HG03457 (cell line): ENCODE data around the gene HSPA12B.
"Not testable (repeated sequence)": the region's sequence is repeated elsewhere in the genome, so short reads cannot be mapped to it uniquely, and the experiment has no call there.

Experiments
- ATAC-seq: cut with Tn5 transposase; IDR thresholded peaks from one replicate; pipeline ENCODE4 v1.9.1; 2021; ENCODE audit warnings: moderate number of reproducible peaks; ENCODE audit not compliant: unreplicated experiment

Gene HSPA12B

DNA sequence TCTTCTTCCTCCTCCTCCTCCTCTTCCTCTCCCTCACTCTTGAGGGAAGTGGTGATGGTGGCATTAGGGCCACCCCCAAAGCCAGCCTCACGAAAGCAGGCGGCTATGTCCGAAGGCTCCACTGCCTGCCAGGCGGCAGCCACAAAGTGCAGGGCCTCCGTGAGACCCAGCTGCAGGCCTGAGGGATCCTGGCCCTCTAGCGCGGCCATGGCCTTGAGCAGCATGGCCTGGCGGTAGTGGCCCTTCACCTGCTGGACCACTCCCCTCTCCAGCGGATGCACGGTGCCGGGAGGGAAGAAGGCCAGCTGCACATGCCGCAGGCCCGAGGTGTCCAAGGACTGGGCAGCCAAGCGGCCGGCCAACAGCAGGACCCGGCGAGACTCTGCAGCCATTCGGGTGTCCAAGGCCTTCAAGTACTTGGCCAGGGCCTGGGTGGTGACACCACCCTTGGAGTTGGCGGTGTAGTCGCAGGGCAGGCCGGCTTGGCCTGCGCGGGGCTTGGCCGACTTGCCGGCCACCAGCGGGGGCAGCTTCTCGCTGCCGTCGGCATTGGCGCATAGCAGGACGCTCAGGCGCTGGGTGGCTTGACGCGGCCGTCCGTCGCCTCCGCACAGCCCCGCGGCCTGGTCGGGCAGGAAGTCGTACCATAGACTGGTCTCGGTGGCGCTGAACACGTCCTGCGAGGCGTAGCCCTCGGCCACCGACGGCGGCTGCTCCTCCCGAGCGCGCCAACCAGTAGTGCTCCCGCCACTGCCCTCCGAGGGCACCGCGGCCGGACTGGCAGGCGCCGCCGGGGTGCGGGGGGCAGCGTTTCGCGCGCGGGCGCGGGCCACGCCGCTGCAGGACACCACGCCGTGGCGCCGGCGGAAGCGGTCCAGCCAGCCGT is 53.0 kb downstream of the HSPA12B start:
- no peak for ATAC-seq

DNA sequence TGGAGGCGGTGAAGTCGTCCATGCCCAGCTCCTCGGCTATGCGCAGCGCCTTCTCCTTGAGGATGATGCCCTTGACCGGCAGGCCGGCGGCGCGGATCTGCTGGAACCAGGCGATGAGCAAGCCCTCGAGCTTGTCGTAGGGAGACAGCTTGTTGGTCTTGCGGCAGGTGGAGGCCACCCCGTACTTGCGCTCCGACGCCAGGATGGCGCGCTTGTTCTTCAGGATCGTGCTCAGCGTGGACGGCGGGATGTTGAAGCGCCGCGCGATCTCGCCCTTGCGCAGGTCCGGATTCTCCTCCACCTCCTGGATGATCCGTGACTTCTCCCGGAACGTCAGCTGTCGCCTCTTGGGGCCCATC is 53.6 kb downstream of the HSPA12B start:
- no peak for ATAC-seq

DNA sequence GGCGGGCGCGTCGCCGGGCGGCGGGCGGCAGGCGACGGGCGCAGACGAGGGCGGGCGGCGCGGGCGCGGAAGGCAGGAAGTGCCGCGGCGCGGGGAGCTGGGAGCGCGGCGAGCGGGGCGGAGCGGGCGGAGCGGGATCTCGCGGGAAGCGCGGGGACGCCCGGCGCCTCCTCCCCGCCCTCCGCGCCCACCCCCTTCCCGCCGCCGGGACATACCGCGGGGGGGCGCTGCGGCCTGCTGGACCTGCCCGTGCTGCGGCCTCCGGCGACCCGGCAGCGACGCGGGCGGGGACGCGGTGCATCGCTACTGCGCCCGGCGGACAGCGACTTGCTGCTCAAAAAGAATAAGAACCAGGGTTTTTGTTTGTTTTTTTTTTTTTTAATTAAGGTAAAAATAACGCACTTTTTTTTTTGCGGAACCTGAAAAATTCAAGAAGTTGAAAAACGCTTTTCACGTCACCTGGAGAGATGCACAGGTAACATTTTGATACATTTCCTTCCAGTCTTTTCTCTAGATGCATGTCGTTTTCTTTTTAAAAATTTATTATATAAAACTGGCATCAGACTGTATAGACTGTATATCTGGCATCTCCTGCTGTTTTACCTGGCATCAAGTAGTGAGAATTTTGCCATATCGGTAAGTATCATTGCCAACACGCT is 54.3 kb downstream of the HSPA12B start, which contains the start of gene CENPB:
Gene CENPB (minus strand): TSS at position 76 of the 659 bp plus-strand sequence. CDS start 257 bp downstream, outside the sequence.
- peak; percentile 76 for ATAC-seq

DNA sequence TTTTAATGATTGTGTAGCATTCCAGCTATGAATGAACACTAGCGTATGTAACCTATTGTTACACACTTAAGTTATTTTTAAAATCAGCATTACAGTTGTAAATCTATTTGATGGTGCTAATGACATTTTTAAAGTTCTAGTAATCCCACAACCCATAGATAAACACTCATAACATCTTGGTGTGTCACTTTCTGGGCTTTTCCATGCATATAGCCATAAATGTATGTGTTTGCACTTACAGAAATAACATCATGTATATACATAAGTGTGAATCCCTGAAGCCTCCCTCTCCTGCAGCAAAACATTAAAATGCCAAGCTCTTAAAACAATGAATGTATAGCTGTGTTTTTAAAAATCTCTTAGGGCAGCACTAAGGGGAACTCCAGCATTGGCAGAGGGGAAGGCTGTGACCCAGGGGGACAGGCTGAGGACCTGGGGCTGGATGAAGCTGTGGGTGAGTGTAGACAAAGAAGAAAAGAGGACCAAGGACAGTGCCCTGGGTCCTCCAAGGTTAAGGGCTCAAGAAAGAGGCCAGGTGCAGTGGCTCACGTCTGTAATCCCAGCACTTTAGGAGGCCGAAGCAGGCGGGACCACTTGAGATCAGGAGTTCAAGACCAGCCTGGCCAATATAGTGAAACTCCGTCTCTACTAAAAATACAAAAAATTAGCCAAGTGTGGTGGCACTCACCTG is 55.0 kb downstream of the HSPA12B start:
- ATAC-seq, result no peak

DNA sequence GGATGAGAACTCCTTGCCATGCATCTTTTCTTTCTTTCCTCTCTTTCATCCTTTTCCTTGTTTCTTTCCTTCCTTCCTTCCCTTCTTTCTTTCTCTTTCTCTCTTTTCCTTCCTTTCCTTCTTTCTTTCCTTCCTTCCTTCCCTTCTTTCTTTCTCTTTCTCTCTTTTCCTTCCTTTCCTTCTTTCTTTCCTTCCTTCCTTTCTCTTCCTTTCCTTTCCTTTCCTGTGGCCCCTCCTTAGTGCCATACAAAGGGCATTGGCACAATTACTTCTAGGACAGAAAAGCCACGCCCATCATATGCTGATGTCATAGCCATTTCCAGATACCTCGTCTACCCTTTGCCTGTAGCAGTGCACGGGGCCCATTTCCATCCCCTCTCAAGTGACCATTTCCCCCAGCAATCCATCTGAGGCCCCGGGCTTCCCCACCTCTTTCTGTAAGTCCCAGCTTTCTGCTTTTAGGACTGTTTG is 56.2 kb downstream of the HSPA12B start:
- ATAC-seq, result no peak

DNA sequence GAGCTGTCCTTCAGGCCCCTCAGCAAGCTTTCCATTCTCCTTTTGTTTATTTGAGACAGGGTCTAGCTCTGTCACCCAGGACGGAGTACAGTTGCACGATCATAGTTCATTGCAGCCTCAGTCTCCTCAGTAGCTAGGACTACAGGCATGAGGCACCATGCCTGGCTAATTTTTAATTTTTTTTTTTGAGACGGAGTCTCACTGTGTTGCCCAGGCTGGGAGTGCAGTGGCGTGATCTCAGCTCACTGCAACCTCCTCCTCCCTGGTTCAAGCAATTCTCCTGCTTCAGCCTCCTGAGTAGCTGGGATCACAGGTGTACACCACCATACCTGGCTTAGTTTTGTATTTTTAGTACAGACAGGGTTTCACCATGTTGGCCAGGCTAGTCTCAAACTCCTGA is 56.7 kb downstream of the HSPA12B start:
- not testable (repeated sequence) for ATAC-seq

DNA sequence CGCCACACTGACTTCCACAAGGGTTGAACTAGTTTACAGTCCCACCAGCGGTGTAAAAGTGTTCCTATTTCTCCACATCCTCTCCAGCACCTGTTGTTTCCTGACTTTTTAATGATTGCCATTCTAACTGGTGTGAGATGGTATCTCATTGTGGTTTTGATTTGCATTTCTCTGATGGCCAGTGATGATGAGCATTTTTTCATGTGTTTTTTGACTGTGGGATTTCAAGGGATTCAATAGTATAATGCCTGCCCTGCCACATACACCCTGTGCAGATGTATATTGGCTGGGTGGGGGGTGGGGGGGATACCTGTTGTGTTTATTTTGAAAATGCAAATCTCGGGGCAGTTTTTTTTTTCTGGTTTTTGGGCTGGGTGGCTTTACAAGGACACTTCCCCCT is 61.7 kb downstream of the HSPA12B start:
- not testable (repeated sequence) for ATAC-seq

DNA sequence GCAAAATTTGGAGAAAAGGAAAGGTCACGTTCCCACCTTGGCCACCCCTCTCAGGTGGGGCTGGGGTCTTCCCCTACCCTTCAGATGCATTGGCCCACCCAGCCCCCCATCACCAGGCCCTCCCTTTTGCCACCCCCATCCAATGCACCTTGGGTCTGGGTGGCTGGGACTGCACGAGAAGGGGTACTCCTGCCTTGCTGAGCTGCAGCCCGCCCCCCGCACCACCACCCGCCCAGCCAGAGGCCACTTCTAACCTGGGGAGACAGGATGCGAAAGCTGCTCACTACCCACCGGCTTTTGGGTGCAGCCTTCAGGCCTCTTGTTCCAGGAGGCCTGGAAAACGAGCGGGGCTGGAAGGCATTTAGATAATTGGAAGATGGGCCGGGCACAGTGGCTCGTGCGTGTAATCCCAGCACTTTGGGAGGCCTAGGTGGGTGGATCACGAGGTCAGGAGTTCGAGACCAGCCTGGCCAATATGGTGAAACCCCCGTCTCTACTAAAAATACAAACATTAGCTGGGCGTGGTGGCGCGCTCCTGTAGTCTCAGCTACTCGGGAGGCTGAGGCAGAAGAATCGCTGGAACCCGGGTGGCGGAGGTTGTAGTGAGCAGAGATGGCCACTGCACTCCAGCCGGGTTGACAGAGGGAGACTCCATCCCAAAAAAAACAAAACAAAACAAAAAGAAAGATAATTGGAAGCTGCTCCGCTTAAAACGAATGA is 62.4 kb downstream of the HSPA12B start:
- ATAC-seq, result no peak

DNA sequence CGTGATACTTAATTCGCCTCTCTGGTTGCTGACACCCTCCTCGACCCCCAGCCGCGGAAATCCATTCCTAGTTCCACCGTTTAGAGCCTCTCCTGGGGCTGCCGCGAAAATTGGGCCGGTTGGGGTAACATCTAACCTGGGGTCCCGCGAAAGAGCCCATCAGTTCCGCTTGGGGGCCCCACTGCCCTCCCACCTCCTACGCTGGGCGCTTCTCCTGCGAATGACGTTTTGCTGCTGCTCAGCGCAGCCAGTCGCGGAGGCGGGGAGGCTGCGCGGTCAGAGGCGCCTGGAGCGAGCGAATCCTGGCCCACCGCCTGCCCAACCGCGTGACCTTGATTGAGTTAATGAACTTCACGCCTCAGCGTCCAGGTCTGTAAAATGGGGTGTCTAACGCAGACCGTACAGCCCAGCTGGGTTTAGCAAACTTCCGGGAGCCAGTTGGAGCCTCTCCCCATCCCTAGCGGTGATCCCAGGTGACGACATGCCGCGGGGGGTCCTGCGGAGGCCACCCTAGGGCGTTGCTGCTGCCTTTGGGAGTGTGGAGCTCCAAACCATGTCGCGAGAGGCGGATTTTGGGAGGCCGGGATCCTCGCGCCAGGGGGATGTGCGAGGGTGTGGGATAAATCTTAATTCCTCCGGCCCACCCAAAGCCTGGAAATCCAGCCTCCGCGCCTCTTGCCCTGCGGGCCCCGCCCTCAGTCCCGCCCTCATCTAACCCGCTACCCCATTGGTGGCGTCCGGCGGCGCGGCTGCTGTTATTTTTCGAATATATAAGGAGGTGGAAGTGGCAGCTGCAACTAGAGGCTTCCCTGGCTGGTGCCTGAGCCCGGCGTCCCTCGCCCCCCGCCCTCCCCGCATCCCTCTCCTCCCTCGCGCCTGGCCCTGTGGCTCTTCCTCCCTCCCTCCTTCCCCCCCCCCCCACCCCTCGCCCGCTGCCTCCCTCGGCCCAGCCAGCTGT is 63.3 kb downstream of the HSPA12B start, which contains the start of gene CDC25B:
Gene CDC25B (plus strand): TSS at position 800 of the 958 bp plus-strand sequence. CDS start 222 bp downstream, outside the sequence.
- ATAC-seq, result peak; percentile 52

DNA sequence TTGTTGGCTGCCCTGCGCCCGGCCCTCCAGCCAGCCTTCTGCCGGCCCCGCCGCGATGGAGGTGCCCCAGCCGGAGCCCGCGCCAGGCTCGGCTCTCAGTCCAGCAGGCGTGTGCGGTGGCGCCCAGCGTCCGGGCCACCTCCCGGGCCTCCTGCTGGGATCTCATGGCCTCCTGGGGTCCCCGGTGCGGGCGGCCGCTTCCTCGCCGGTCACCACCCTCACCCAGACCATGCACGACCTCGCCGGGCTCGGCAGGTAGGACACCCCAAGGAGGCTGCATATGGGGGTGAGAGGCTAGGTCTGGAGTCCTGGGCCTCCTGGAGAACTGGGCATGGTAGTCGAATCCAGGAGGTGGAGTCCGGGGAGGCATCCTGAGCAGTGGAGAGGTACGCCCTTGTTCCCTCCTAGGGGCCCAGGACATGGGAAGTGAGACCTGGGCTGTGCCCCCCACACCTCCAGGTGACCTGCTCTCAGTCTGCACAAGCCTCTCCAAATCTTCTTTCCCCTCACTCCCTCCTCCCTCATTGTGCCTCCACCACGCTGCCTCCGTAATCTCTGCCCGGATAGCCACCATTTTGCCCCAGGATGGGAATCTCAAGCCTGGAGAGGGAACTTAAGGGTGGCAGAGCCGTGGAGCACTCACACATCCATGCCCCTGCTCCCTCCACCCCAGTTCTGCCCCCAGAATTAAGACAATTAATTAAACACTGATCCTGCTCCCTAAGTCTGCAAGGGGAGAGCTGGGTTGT is 64.2 kb downstream of the HSPA12B start:
- no peak for ATAC-seq

DNA sequence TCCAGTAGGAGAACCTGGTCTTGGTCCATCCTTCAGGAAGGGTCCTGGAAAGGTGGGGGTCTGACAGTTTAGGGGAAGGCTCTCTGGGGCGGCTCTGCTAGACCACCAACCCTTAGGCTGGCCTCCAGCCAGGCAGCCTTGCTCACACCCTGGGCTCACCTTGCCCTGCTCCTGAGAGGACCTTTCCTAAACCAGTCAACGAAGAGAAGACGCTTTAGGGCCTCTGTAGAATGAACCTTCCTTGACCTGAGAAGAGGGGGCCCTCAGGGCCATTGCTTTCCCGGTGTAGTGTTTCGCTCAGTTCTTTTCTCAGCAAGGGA is 64.7 kb downstream of the HSPA12B start:
- ATAC-seq, result no peak

DNA sequence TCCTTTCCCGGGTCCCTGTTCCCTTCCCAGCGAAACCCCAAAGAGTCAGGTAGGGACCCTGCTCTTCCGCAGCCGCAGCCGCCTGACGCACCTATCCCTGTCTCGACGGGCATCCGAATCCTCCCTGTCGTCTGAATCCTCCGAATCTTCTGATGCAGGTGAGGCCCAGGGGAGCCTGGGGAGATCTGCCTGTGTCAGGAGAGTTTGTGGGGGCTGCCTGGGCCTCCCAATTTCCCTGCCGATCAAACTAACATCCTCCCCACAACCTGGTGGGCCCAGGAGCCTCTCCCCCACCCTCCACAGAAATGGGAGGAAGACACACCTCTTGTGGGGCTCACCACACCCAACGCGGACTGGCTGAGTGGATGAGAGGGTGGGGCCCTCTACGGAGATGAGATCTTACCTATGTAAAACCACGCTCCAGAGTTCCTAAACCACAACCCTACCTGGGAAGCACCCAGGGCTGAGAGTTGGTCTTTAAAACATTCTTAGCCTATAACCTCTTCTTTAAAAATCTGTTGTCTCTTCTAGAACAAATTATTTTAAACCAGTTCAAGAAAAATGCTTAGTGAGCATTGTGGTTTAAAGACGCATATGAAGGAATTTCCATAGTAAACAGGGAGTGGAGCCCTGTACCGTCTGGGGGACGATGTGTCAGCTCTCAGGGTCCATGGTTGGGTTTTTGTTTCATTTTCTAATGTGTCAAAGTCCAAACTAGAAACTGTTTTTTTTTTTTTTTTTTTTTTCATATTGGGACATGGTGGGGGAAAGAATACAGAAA is 65.3 kb downstream of the HSPA12B start:
- no peak for ATAC-seq

DNA sequence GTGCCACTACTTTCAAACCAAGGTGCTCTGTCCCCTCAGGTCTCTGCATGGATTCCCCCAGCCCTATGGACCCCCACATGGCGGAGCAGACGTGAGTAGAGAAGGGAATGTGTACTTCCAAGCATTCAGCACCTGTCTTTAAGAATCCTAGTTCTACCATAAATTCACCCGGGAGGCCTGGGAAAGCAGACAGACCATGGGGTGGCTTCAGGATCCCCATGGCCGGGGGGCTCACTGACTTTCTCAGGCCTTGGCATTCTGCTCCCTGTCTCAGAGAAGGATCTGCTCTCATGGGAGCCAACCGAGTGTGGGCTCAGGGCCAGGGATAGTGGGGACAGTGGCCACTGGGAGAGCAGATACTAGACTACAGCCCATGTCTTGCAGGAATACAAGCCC is 65.9 kb downstream of the HSPA12B start:
- ATAC-seq, result no peak

DNA sequence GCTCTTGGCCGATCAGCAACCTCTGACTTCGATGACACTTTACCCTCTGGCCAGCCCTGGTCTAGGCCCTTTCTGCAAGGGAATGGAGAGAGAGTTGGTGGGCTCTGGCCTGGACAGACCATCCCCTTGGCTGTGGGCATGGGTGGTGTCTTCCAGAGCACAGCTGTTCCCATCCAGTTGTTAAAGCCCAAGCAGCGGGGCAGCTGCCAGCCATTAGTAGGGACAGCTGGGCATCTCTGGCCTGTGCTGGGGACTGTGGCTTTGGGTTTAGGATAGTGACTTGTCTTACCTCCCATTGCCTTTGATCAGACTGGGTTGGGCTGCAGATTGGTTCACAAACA is 66.4 kb downstream of the HSPA12B start:
- ATAC-seq, result no peak

DNA sequence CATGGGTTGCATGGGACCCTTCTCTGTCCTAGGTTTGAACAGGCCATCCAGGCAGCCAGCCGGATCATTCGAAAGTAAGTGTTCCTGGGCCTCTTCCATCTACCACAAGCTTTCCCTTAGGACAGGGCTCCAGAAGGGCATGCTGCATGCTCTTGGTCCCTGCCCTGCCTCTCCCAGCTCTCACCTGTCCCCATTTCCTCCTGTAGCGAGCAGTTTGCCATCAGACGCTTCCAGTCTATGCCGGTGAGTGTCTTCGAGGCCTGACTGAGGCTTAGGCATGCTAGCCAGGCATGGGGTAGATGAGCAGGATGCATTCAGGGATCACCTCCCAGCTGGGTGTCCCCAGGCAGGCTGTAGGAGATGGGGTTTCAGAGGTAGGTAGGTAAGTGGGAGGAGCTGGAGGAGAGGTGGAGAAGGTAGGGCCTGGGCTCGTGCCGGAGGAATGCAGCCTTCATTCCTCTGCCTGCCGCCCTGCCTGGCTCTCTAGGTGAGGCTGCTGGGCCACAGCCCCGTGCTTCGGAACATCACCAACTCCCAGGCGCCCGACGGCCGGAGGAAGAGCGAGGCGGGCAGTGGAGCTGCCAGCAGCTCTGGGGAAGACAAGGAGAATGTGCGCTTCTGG is 67.9 kb downstream of the HSPA12B start:
- ATAC-seq, result no peak

DNA sequence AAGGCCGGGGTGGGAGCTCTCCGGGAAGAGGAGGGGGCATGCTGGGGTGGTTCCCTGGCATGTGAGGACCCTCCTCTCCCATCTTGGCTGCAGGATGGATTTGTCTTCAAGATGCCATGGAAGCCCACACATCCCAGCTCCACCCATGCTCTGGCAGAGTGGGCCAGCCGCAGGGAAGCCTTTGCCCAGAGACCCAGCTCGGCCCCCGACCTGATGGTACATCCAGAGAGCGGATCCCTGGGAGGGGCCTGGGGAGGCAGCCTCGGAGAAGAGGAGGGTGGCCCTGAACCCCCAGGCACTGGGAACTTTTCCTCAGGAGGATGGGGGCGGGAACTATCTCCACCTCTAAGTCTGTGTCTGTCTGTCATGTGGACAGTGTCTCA is 68.4 kb downstream of the HSPA12B start:
- no peak for ATAC-seq

DNA sequence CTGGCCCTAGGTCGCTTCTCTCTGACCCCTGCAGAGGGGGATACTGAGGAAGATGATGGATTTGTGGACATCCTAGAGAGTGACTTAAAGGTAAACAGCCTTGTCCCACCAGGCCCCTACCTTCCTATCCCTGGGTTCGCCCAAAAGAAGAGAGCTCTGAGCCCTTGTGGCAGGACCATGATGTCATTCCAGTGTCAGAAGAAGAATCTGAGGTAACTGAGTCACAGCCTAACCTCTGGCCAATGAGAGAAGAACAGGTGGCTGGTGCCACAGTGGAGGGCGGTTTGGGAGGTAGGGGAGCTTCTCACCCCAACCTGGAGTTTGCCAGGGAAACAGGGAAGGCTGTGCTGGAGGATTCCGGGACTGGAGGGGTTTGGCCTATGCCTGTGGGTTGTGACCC is 68.8 kb downstream of the HSPA12B start:
- ATAC-seq, result no peak

DNA sequence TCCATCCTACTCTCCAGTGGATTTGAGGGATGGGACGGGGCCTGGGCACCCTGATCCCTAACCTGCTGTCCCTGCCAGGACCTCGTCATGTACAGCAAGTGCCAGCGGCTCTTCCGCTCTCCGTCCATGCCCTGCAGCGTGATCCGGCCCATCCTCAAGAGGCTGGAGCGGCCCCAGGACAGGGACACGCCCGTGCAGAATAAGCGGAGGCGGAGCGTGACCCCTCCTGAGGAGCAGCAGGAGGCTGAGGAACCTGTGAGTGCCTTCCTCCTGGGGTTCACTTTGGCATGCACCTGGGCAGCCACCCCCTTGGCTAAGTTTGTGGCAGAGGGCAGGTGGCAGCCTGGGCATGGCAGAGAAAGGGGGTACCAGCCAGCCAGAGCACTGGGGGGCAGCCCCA is 69.4 kb downstream of the HSPA12B start:
- no peak for ATAC-seq
